ENCODE data around the gene FAM170B.

GRCh38 chr10:49162063-49162462 is 28.2 kb upstream of the FAM170B start:
- TF ChIP-seq EP300 (IDR thresholded peaks at IDR 0.05): no peak
- no peak for TF ChIP-seq POLR2A (IDR thresholded peaks at IDR 0.05)
